Esophagus squamous epithelium (tissue), 5 donors: ENCODE data around the gene SLC2A4RG. TPM values are rescaled to one million over a fixed set of nuclear protein-coding genes. Genes with fewer than 3 reads are reported as not detected.

Experiments used
- DNase-seq: peaks from one replicate; lab custom pipeline; 2025; lab: John Stamatoyannopoulos, UW
- H3K27ac ChIP-seq, 4 donors: fragments of 200-600 bp; sonication (generic); one replicate each; pipeline ENCODE4 v1.5.1; 2016 to 2019; ENCODE audit warnings: mild to moderate bottlenecking in 1 of 4
- H3K27me3 ChIP-seq, 4 donors: fragments of 200-600 bp; sonication (generic); 1 replicate in 3 of 4; 2 replicates in 1 of 4; pipeline versions ENCODE4 v1.5.1 to v1.6.0; 2017 to 2021; ENCODE audit warnings: antibody characterized with exemption in 1 of 4
- H3K36me3 ChIP-seq, 3 donors: fragments of 200-600 bp; sonication (generic); one replicate each; pipeline ENCODE4 v1.5.1; 2016 to 2019
- H3K4me1 ChIP-seq, 3 donors: fragments of 200-600 bp; sonication (generic); one replicate each; pipeline ENCODE4 v1.5.1; 2017 to 2019
- H3K4me3 ChIP-seq, 4 donors: fragments of 200-600 bp; sonication (generic); 1 replicate in 3 of 4; 2 replicates in 1 of 4; pipeline ENCODE4 v1.5.1; 2016 to 2019; ENCODE audit warnings: mild to moderate bottlenecking in 2 of 4, moderate library complexity in 1 of 4
- H3K9me3 ChIP-seq, 3 donors: fragments of 200-600 bp; sonication (generic); one replicate each; pipeline ENCODE4 v1.5.1; 2016 to 2019
- CTCF ChIP-seq, 6 experiments: fragments of 450-650 bp in 4 of 6; fragments of 200-600 bp in 2 of 6; sonication (generic) in 2 of 6; IDR thresholded peaks; one replicate each; pipeline ENCODE4 v1.5.1; 2016 to 2019; ENCODE audit warnings: antibody characterized with exemption in 6 of 6, mild to moderate bottlenecking in 4 of 6, moderate library complexity in 4 of 6
- POLR2A ChIP-seq, 4 donors: fragments of 450-650 bp; IDR thresholded peaks; one replicate each; pipeline ENCODE4 v1.6.1; 2017; ENCODE audit warnings: antibody characterized with exemption in 4 of 4, mild to moderate bottlenecking in 4 of 4, moderate library complexity in 3 of 4
- WGBS, 2 donors: methylation state at CpG; one replicate each; pipeline ENCODE4 v1.1.5; 2018; 5-methylcytosine and 5-hydroxymethylcytosine counted together
- intact Hi-C: fragments of 100-400 bp; cut with DNase I; formaldehyde crosslinking; loops from one replicate; pipeline ENCODE4 v1.15.0; 2022
- total RNA-seq, 4 donors: library from RNA; depleted of rRNA; stranded (reverse); fragments of >200 nt; gene quantifications; one replicate each; pipeline ENCODE4 v1.1.0, GENCODE V29; 2016
- donor health status: DM: yes; HTN: yes; CAD: no.

The SLC2A4RG gene
- total RNA-seq, 4 donors from 2014 or later, result 37.0 to 55.5 (median 50.2) TPM

GRCh38 chr20:63778034-63778752, 38.6 kb downstream of the SLC2A4RG start:
- Histone ChIP-seq H3K27me3 (peaks cover 0 to 27% (median 0%) of the 10 kb centered on the region in 4 donors), H3K36me3 (no peaks in the 10 kb centered on the region), H3K27ac (no peak overlapping the region), H3K4me3 (no peak overlapping the region), H3K9me3 (no peaks in the 10 kb centered on the region), H3K4me1 (peaks cover 0 to 24% (median 0%) of the 10 kb centered on the region in 3 donors)
- no peak for DNase-seq
- intact Hi-C loops, result no loop called here
- 50 to 52% methylated on average over 17 to 18 of the region's 19 CpGs for WGBS, 2 donors
- TF ChIP-seq POLR2A (IDR thresholded peaks at IDR 0.05) (no peak), CTCF (IDR thresholded peaks at IDR 0.05) (no peak)

- H3K4me3 ChIP-seq, result no peak overlapping the region
- DNase-seq, result no peak
- TF ChIP-seq POLR2A (IDR thresholded peaks at IDR 0.05), result no peak
- no peak for TF ChIP-seq CTCF (IDR thresholded peaks at IDR 0.05)
- 80 to 81% methylated on average over 7 to 9 of the region's 9 CpGs for WGBS, 2 donors
- peaks cover 0 to 20% (median 0%) of the 10 kb centered on the region in 4 donors for H3K27me3 ChIP-seq
- H3K36me3 ChIP-seq, result no peaks in the 10 kb centered on the region
- no peak overlapping the region for H3K27ac ChIP-seq
- peaks cover 0 to 18% (median 0%) of the 10 kb centered on the region in 3 donors for H3K4me1 ChIP-seq
- no peaks in the 10 kb centered on the region for H3K9me3 ChIP-seq
- intact Hi-C loops, result no loop called here
These were observed 39.3 kb downstream of the SLC2A4RG start for GRCh38 chr20:63778857-63779256.

- Histone ChIP-seq H3K4me3 (no peak overlapping the region), H3K27ac (no peak overlapping the region), H3K27me3 (no peaks in the 10 kb centered on the region), H3K9me3 (no peaks in the 10 kb centered on the region), H3K4me1 (no peaks in the 10 kb centered on the region), H3K36me3 (no peaks in the 10 kb centered on the region)
- 85 to 93% methylated on average over 14 of the region's 14 CpGs for WGBS, 2 donors
- DNase-seq, result no peak
- intact Hi-C loops, result no loop called here
- TF ChIP-seq CTCF (IDR thresholded peaks at IDR 0.05) (no peak), POLR2A (IDR thresholded peaks at IDR 0.05) (no peak)
These were observed 41.6 kb downstream of the SLC2A4RG start for GRCh38 chr20:63781181-63781580.

- H3K4me3 ChIP-seq, result no peak overlapping the region
- 55 to 68% methylated on average over 10 to 17 of the region's 18 CpGs for WGBS, 2 donors
- TF ChIP-seq POLR2A (IDR thresholded peaks at IDR 0.05) (no peak), CTCF (IDR thresholded peaks at IDR 0.05) (no peak)
- H3K9me3 ChIP-seq, result no peaks in the 10 kb centered on the region
- H3K27ac ChIP-seq, result no peak overlapping the region
- no peaks in the 10 kb centered on the region for H3K27me3 ChIP-seq
- no peaks in the 10 kb centered on the region for H3K4me1 ChIP-seq
- DNase-seq, result no peak
- intact Hi-C loops, result no loop called here
- H3K36me3 ChIP-seq, result no peaks in the 10 kb centered on the region
These were observed 42.5 kb downstream of the SLC2A4RG start for GRCh38 chr20:63782051-63782471.

GRCh38 chr20:63782521-63782971, 43.0 kb downstream of the SLC2A4RG start:
- no peak overlapping the region for H3K4me3 ChIP-seq
- H3K9me3 ChIP-seq, result no peaks in the 10 kb centered on the region
- H3K27ac ChIP-seq, result no peak overlapping the region
- no peaks in the 10 kb centered on the region for H3K27me3 ChIP-seq
- no peaks in the 10 kb centered on the region for H3K4me1 ChIP-seq
- intact Hi-C loops, result no loop called here
- H3K36me3 ChIP-seq, result no peaks in the 10 kb centered on the region
- DNase-seq, result no peak
- TF ChIP-seq CTCF (IDR thresholded peaks at IDR 0.05) (no peak), POLR2A (IDR thresholded peaks at IDR 0.05) (no peak)
- WGBS, 2 donors, result 53 to 90% methylated on average over 6 to 7 of the region's 12 CpGs
